Posterior vena cava (tissue), 2 donors: ENCODE data around the gene RAB40C. TPM values are rescaled to one million over a fixed set of nuclear protein-coding genes. Genes with fewer than 3 reads are reported as not detected.
"Not testable (repeated sequence)": the region's sequence is repeated elsewhere in the genome, so short reads cannot be mapped to it uniquely, and the experiment has no call there.

Experiments
- DNase-seq: peaks from one replicate; pipeline ENCODE4 v3.0.0-alpha.2; 2020; ENCODE audit warnings: low spot score
- intact Hi-C, 2 donors: fragments of 100-400 bp; cut with DNase I; formaldehyde crosslinking; loops; one replicate each; pipeline versions ENCODE4 v1.14.1 to v1.14.2; 2022 to 2023
- total RNA-seq, 2 donors: library from RNA; stranded (reverse); fragmentation: NEBNext Ultra II Directional; extraction: Animal tissue kit (Norgen Biotek cat#: 25700); gene quantifications; one replicate each; pipeline ENCODE4 v1.2.1, GENCODE V29; 2021
- donor health status: DM: yes; HTN: yes; CAD: no.
- donor health status: DM: yes; HTN: yes; CAD: no.

The RAB40C gene
- total RNA-seq, 2 donors from 2014 or later, result 13.0 to 13.6 TPM

GRCh38 chr16:597655-598054 lies 7.8 kb downstream of the RAB40C start:
- intact Hi-C loops, DNase-seq: not testable (repeated sequence)

GRCh38 chr16:598823-599739 lies 9.2 kb downstream of the RAB40C start:
- DNase-seq, result no peak
- intact Hi-C loops, result no loop called here

GRCh38 chr16:600781-601180 lies 10.9 kb downstream of the RAB40C start:
- intact Hi-C loops, result no loop called here
- DNase-seq, result no peak

GRCh38 chr16:603933-604332 lies 14.1 kb downstream of the RAB40C start:
- intact Hi-C loops, result loop anchor here in 1 of 2 donors (2.0 kb wide), 1 partner anchor 21 kb away; no protein-coding TSS in a partner anchor
- DNase-seq, result no peak

GRCh38 chr16:606656-607307 lies 16.9 kb downstream of the RAB40C start:
- DNase-seq, result no peak
- intact Hi-C loops, result no loop called here

- intact Hi-C loops, result no loop called here
Observed at GRCh38 chr16:608019-608418, 18.2 kb downstream of the RAB40C start.

DNA sequence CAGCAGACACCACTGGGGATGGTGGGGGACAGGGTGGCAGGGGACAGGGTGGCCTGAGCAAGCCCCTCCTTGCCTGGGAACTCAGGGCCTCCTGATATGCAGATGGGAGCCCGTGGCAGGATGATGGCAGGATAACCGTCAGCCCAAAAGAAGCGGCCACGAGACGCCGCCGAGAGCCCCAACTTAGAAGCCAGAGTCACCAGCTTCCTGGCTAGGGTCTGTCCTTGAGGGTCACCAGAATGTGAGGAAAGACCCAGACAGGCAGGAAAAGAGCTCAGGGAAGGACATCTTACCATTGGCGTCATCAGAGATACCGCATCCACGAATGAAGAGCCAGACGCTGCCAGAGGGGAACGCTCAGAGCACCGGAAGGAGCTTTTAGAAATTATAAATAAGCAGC lies 19.4 kb downstream of the RAB40C start:
- intact Hi-C loops, result no loop called here
- DNase-seq, result no peak

More at GRCh38 chr16:608019-608418, 18.2 kb downstream of the RAB40C start:
- no peak for DNase-seq

- intact Hi-C loops, result no loop called here
- no peak for DNase-seq
Observed at GRCh38 chr16:609984-610383, 20.1 kb downstream of the RAB40C start.

- intact Hi-C loops, result no loop called here
- no peak for DNase-seq
Observed at GRCh38 chr16:610513-611381, 20.9 kb downstream of the RAB40C start.

- intact Hi-C loops, result no loop called here
- DNase-seq, result no peak
Observed at GRCh38 chr16:615122-615521, 25.3 kb downstream of the RAB40C start.

DNA sequence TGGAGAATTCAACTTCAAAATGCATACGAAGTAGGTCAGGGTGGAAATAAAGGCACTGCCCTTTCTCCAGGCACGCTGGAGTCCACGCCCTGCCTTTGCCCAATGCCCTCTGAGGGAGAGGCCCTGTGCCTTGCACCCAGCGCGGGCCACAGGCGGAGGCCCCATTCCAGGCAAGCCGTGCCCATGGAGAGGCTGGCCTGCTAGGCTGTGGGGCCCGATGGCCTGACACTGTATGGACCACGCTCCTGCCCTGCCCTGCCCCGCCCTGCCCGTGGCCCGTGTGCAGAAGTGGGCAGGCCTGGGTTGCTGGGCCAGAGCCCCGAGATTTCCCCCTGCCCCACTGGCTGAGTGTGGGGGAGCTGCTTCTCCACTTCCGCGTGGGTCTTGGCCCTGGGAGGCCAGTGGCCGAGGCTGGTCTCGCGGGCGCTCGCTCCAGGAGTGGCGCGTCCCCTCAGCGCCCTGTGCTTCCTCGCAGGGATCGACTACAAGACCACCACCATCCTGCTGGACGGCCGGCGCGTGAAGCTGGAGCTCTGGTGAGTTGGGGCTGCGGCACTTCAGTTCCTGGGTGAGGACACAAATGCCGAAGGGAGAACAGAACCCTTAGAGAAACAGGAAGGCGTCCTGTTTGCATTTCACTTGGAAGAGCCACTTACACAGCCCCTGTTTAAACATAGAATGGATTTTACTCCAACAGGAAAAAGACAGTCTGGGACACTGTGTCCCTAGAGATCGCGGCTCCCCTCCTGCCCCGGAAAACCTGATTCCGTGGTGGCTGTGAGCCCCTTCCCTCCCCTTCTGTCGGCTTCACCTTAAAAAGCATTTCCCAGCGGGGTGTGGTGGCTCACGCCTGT lies 27.1 kb downstream of the RAB40C start:
- no peak for DNase-seq
- intact Hi-C loops, result no loop called here

- DNase-seq, result no peak
- intact Hi-C loops, result no loop called here
Observed at GRCh38 chr16:617855-618254, 28.0 kb downstream of the RAB40C start.

GRCh38 chr16:619476-620100 lies 29.7 kb downstream of the RAB40C start:
- intact Hi-C loops, result no loop called here
- DNase-seq, result no peak

- intact Hi-C loops, result no loop called here
Observed at GRCh38 chr16:620700-621525, 31.0 kb downstream of the RAB40C start.

GRCh38 chr16:621526-622105 lies 31.8 kb downstream of the RAB40C start:
- no peak for DNase-seq
- intact Hi-C loops, result no loop called here

More at GRCh38 chr16:620700-621525, 31.0 kb downstream of the RAB40C start:
- no peak for DNase-seq

DNA sequence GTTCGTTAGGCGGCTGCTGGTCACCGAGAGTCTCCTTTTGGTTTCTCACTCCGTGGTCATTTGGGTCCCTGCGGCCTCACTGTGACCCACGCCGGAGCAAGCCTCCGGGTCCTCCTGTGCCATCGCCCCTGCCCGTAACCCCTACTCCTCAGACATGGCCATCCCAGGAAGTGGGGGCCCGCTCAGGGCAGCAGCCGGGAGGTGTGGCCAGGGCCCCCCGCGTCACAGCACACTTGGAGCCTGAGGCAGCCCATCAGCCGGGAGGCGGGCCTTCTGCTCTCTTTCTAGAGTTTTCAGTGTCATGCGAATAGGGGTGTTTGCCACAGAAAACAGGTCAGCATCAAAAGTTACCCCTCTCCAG lies 33.0 kb downstream of the RAB40C start:
- intact Hi-C loops, result no loop called here
- DNase-seq, result no peak

DNA sequence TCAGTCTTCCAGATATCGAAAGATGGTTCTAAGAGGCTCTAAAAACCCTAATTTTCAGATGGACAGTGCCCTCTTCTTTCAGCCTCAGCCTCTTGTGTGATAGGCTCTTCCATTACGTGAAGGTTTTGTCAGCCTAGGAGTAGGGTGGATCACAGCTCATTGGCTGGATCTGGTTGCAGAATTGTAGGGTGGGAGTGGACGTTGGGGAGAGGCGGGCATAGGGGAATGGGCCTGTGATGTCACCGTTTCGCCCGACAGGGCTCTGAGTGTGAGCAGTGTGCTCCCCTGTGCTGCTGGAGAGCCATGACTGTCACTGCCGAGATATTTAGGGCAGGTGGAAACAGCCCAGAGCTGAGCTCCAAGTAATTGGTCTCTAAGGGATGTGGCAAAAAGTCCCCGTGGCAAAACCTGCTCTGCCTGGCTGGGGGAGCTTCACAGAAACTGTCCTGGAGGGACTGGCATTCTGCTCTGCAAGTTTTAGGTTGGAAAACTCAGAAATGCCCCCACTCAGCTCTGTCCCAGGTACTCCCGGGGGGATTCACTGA lies 34.7 kb downstream of the RAB40C start:
- no peak for DNase-seq
- intact Hi-C loops, result loop anchor here in 1 of 2 donors (2.0 kb wide), 1 partner anchor 22 kb away; no protein-coding TSS in a partner anchor
